ENCODE data around the gene HOXC13. TPM values are rescaled to one million over a fixed set of nuclear protein-coding genes. Genes with fewer than 3 reads are reported as not detected.

The HOXC13 gene
- total RNA-seq, 2 donors from 2014 or later: 0.34 to 1.2 TPM

DNA sequence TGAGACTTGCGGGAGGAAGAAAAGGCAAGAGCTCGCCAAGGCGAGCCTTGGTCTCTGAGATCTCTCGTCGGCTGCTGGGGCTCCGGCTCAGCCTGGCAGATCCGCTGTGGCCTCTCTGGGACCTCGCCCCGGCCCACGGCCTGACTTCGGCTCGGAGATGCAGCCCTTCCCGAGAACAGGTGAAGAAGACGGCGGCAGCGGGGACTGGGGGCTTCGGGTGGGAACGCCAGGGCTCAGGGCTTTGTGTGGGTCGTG is 55.3 kb downstream of the HOXC13 start:
- Histone ChIP-seq H3K4me3 (no peak overlapping the region), H3K27me3 (replicated peaks; ENCODE audit: insufficient read depth) (peaks cover 68% of the 10 kb centered on the region), H3K4me1 (replicated peaks) (no peaks in the 10 kb centered on the region)

DNA sequence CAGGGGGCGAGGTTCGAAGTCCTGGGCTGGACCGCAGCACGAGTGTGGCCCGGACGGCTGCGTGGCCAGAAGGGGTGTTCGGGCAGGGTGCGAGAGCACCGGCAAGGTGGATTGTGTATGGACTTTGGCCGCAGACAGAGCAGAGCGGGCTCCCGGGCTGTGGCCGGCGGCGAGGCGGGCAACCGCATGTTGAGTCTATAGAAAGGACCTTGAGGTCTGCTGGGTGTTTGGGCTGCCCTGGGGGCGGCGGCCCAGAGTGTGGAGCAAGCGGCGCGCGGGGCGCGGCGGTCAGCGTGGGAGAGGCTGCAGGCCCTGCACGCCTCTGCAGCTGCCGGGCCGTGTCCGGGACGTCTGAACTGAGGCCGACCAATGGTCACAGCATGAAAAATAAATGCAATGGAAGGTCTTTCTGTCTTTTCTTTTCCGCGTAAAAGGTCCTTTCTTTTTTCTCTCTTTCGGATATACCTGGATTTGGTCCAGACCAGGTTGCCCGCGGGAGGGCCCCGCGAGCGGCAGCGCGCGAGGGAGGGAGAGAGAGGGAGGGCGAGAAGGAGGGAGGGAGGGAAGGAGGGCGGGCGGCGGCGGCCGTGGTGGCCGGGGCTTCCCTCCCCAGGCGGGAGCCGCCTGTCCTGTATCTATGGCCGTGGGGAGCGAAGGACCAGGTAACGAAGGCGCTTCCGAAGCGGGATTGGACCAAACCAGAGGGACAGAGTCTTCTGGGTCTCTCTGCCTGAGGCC is 55.8 kb downstream of the HOXC13 start:
- intact Hi-C loops (cut with DNase I): no loop called here
- TF ChIP-seq POLR2A (IDR thresholded peaks at IDR 0.05) (no peak), POLR2AphosphoS5 (IDR thresholded peaks at IDR 0.05) (no peak)
- TF ChIP-seq, protein P1, sequence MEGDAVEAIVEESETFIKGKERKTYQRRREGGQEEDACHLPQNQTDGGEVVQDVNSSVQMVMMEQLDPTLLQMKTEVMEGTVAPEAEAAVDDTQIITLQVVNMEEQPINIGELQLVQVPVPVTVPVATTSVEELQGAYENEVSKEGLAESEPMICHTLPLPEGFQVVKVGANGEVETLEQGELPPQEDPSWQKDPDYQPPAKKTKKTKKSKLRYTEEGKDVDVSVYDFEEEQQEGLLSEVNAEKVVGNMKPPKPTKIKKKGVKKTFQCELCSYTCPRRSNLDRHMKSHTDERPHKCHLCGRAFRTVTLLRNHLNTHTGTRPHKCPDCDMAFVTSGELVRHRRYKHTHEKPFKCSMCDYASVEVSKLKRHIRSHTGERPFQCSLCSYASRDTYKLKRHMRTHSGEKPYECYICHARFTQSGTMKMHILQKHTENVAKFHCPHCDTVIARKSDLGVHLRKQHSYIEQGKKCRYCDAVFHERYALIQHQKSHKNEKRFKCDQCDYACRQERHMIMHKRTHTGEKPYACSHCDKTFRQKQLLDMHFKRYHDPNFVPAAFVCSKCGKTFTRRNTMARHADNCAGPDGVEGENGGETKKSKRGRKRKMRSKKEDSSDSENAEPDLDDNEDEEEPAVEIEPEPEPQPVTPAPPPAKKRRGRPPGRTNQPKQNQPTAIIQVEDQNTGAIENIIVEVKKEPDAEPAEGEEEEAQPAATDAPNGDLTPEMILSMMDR (IDR thresholded peaks at IDR 0.05): no peak
- H3K9me3 ChIP-seq: no peaks in the 10 kb centered on the region
- 8% methylated on average over 60 of the region's 60 CpGs for WGBS
- peaks cover 70% of the 10 kb centered on the region for H3K27me3 ChIP-seq (replicated peaks; ENCODE audit: insufficient read depth)
- H3K27ac ChIP-seq: no peak overlapping the region
- H3K4me3 ChIP-seq: no peak overlapping the region
- H3K4me1 ChIP-seq (replicated peaks): no peaks in the 10 kb centered on the region
- no peak for DNase-seq (ENCODE audit: low spot score)
- H3K36me3 ChIP-seq: no peaks in the 10 kb centered on the region

More for the DNA sequence above, 55.3 kb downstream of the HOXC13 start:
- DNase-seq (ENCODE audit: low spot score): no peak
- WGBS: 5% methylated on average over 19 of the region's 19 CpGs
- Histone ChIP-seq H3K36me3 (no peaks in the 10 kb centered on the region), H3K27ac (no peak overlapping the region), H3K9me3 (no peaks in the 10 kb centered on the region)
- intact Hi-C loops (cut with DNase I): no loop called here
- TF ChIP-seq POLR2AphosphoS5 (IDR thresholded peaks at IDR 0.05) (no peak), POLR2A (IDR thresholded peaks at IDR 0.05) (no peak)
- TF ChIP-seq, protein P1 (IDR thresholded peaks at IDR 0.05): no peak

DNA sequence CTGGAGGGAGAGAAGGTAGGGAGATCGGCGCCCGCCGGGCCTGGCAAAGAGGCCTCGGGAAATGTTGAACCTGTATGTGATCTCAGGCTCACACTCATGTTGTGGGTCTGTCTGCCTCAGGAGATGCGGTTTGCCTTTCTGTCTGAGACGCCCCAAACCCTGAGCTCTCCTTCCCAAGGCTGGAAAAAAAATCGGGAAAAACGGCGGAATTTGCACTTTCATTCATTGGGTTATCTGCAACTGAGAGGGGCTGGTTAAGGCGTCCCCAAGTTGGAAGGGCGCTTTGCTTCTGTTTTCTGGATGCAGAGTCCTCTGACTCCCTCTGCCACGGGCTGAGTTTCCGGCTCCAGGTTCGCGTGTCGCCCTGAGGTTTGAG is 56.4 kb downstream of the HOXC13 start:
- DNase-seq (ENCODE audit: low spot score): no peak
- Histone ChIP-seq H3K4me3 (no peak overlapping the region), H3K9me3 (no peaks in the 10 kb centered on the region), H3K27me3 (replicated peaks; ENCODE audit: insufficient read depth) (peaks cover 74% of the 10 kb centered on the region), H3K27ac (no peak overlapping the region), H3K4me1 (replicated peaks) (no peaks in the 10 kb centered on the region), H3K36me3 (no peaks in the 10 kb centered on the region)
- TF ChIP-seq POLR2AphosphoS5 (IDR thresholded peaks at IDR 0.05): no peak
- TF ChIP-seq POLR2A (IDR thresholded peaks at IDR 0.05): no peak
- TF ChIP-seq, protein P1 (IDR thresholded peaks at IDR 0.05): no peak
- intact Hi-C loops (cut with DNase I): no loop called here
- 5% methylated on average over 17 of the region's 17 CpGs for WGBS

DNA sequence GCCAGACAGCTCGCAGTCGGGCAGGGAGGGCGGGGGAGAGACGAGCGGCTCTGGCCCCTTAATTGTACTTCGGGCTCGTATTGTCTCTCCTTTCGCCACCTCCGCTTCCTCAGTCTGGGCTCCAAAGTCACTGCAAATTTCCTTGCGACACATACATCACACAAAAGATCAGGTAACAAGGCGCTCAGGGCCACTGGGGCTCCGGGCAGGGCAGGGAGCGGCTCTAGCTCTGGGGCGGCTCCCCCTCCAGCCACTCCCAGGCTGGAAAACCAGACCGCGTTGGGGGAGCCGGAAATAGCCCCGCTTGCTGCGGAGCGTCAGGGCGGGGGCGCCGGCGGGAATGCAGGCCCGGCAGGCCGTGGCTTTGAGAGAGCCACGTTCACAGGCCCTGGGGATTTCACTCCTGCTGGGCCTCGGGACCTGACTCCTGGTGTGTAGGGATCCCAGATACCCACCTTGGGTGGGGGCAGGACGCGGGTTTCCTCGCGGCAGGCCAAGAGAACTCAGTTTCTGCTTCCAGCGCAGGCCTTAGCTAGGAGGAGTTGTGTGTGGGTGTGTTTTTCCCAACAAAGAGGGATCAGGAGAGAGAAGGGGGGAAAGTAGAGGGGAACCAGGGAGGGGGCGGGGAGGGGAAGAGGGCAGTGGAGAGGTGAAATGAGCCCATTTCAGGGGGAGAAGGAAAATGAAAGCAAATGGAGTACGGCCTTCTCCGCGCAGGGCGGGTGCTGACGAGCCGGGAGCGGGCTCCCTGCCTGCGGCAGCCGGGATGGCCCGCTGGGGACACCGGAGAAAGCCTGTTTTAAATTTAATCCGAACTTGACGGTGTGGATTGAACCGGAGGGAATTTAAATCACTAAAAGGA is 57.0 kb downstream of the HOXC13 start:
- H3K4me3 ChIP-seq: peak overlapping the region; percentile 12 to 27
- DNase-seq (ENCODE audit: low spot score): no peak
- no peak overlapping the region for H3K27ac ChIP-seq
- no peaks in the 10 kb centered on the region for H3K4me1 ChIP-seq (replicated peaks)
- H3K36me3 ChIP-seq: no peaks in the 10 kb centered on the region
- H3K9me3 ChIP-seq: no peaks in the 10 kb centered on the region
- intact Hi-C loops (cut with DNase I): no loop called here
- no peak for TF ChIP-seq POLR2A (IDR thresholded peaks at IDR 0.05)
- TF ChIP-seq POLR2AphosphoS5 (IDR thresholded peaks at IDR 0.05): no peak
- TF ChIP-seq, protein P1 (IDR thresholded peaks at IDR 0.05): no peak
- WGBS: 7% methylated on average over 40 of the region's 48 CpGs
- H3K27me3 ChIP-seq (replicated peaks; ENCODE audit: insufficient read depth): peaks cover 79% of the 10 kb centered on the region

MicroRNA genes within 50 kb of the gene (microRNA counts, 767-probe panel; counts per million panel counts)
- microRNA hsa-miR-196a-5p: 431 to 2,156 counts per million in 2 donors

Small RNA genes lying within 50 kb of the gene (microRNA-seq; reads per million reads assigned to microRNA genes)
- gene MIR196A2: 113 reads per million, percentile 75 among the genes with 10 or more reads in this experiment

Small RNA genes lying within 50 kb of the gene (small RNA-seq; reads per million reads assigned to genes)
- 0 reads per million in 2 donors for gene AC012531.3
- 0 reads per million in 2 donors for gene AC012531.4
- 1.8 to 3.5 reads per million in 2 donors for gene MIR196A2
- 0 reads per million in 2 donors for gene RF01905
- gene RF01906: 0 reads per million in 2 donors

Other genes starting within 250 kb of the HOXC13 start
- gene CALCOCO1, start 211.4 kb upstream of the HOXC13 start, total RNA-seq: 100 to 1,000 TPM; 108 to 194 TPM
- not detected for gene CISTR, start 186.9 kb upstream of the HOXC13 start, total RNA-seq
- gene HOXC12, start 16.1 kb downstream of the HOXC13 start, total RNA-seq: not detected
- not detected for gene HOXC11, start 34.3 kb downstream of the HOXC13 start, total RNA-seq
- under 1 TPM in 1 of 2 donors, not detected in 1; 0.28 TPM for gene HOTAIR, start 36.1 kb downstream of the HOXC13 start, total RNA-seq
- 1 to 10 TPM in 1 of 2 donors, under 1 TPM in 1; 0.51 to 7.2 TPM for gene HOXC10, start 46.3 kb downstream of the HOXC13 start, total RNA-seq
- 1 to 10 TPM in 1 of 2 donors, under 1 TPM in 1; 0.23 to 3.0 TPM for gene HOXC9, start 61.3 kb downstream of the HOXC13 start, total RNA-seq
- under 1 TPM in 1 of 2 donors, not detected in 1; 0.62 TPM for gene HOXC8, start 70.2 kb downstream of the HOXC13 start, total RNA-seq
- 1 to 10 TPM in 1 of 2 donors, not detected in 1; 1.3 TPM for gene HOXC6, start 89.6 kb downstream of the HOXC13 start, total RNA-seq
- gene HOXC5, start 94.2 kb downstream of the HOXC13 start, total RNA-seq: 1 to 10 TPM in 1 of 2 donors, not detected in 1; 2.8 TPM
- gene HOXC4, start 115.0 kb downstream of the HOXC13 start, total RNA-seq: under 1 TPM in 1 of 2 donors, not detected in 1; 0.62 TPM

Measured in prostate gland (tissue), 2 donors.